OCI-LY3 (cell line): ENCODE data around the gene PAWR.

Experiments used
- H2AFZ ChIP-seq: fragments of 200-600, 300-600 bp; shearing (Covaris generic); 2 replicates; pipeline ENCODE4 v1.6.0; 2014; ENCODE audit warnings: antibody characterized with exemption, low read depth, low read length
- H3K27ac ChIP-seq: fragments of 200-600, 300-600 bp; sonication (generic); 2 replicates; pipeline ENCODE4 v1.5.1; 2014; ENCODE audit warnings: mild to moderate bottlenecking, low read length, moderate library complexity, mixed read lengths
- H3K27me3 ChIP-seq: fragments of 200-600, 300-600 bp; sonication (generic); 2 replicates; pipeline ENCODE4 v1.6.1; 2014; ENCODE audit warnings: low read depth, low read length, mixed read lengths
- H3K36me3 ChIP-seq: fragments of 200-600, 300-600 bp; sonication (generic); replicated peaks from 2 replicates; pipeline ENCODE3; 2014; ENCODE audit warnings: low read depth, low read length, mixed read lengths
- H3K4me1 ChIP-seq: fragments of 300-600, 200-600 bp; sonication (generic); 2 replicates; pipeline ENCODE4 v1.6.1; 2014; ENCODE audit warnings: low read length, mixed read lengths
- H3K4me2 ChIP-seq: fragments of 200-600, 300-600 bp; sonication (generic); 2 replicates; pipeline ENCODE4 v1.6.1; 2014; ENCODE audit warnings: low read length, mixed read lengths
- H3K4me3 ChIP-seq: fragments of 300-600, 200-600 bp; sonication (generic); 2 replicates; pipeline ENCODE4 v1.5.1; 2014; ENCODE audit warnings: antibody characterized with exemption, mild to moderate bottlenecking, low read length, moderate library complexity
- H3K79me2 ChIP-seq: fragments of 300-600, 200-600 bp; shearing (Covaris generic); 2 replicates; pipeline ENCODE4 v1.6.1; 2014; ENCODE audit warnings: mild to moderate bottlenecking, low read length, mixed read lengths
- H3K9ac ChIP-seq: fragments of 300-600, 200-600 bp; shearing (Covaris generic); 2 replicates; pipeline ENCODE4 v1.6.0; 2014; ENCODE audit warnings: mild to moderate bottlenecking, low read length, moderate library complexity
- H3K9me3 ChIP-seq: fragments of 200-600, 300-600 bp; shearing (Covaris generic); 2 replicates; pipeline ENCODE4 v1.6.1; 2014; ENCODE audit warnings: low read length, mixed read lengths; ENCODE audit not compliant: insufficient read depth
- H4K20me1 ChIP-seq: fragments of 200-600, 300-600 bp; sonication (generic); 2 replicates; pipeline ENCODE4 v1.6.1; 2016; ENCODE audit warnings: low read length, mixed read lengths; ENCODE audit not compliant: insufficient read depth
- CTCF ChIP-seq: fragments of 200-600, 300-600 bp; sonication (generic); IDR thresholded peaks from 2 replicates; pipeline ENCODE4 v1.5.1; 2014; ENCODE audit warnings: antibody characterized with exemption, low read length, low read depth
- EZH2phosphoT487 ChIP-seq: fragments of 200-600 bp; shearing (Covaris generic); IDR thresholded peaks from 2 replicates; pipeline ENCODE4 v1.6.1; 2018; ENCODE audit warnings: antibody characterized with exemption, mixed run types, low read depth

The PAWR gene

GRCh38 chr12:79619872-79620562 is 70.7 kb downstream of the PAWR start:
- no peaks in the 10 kb centered on the region for H3K27me3 ChIP-seq
- no peaks in the 10 kb centered on the region for H3K9me3 ChIP-seq
- H3K4me1 ChIP-seq: peaks cover 23% of the 10 kb centered on the region
- H3K79me2 ChIP-seq: peaks cover 32% of the 10 kb centered on the region
- H3K36me3 ChIP-seq: peaks cover 13% of the 10 kb centered on the region
- peaks cover 29% of the 10 kb centered on the region for H4K20me1 ChIP-seq
- no peak overlapping the region for H3K4me2 ChIP-seq
- no peak overlapping the region for H3K4me3 ChIP-seq
- no peak overlapping the region for H3K9ac ChIP-seq
- H3K27ac ChIP-seq: no peak overlapping the region
- no peak for TF ChIP-seq EZH2phosphoT487
- TF ChIP-seq CTCF: no peak
- no peak overlapping the region for H2AFZ ChIP-seq

GRCh38 chr12:79618848-79619404 is 71.8 kb downstream of the PAWR start:
- Histone ChIP-seq H3K27ac (no peak overlapping the region), H3K4me1 (peaks cover 33% of the 10 kb centered on the region), H3K36me3 (peaks cover 13% of the 10 kb centered on the region), H3K79me2 (peaks cover 30% of the 10 kb centered on the region), H3K4me2 (no peak overlapping the region), H3K27me3 (no peaks in the 10 kb centered on the region), H2AFZ (no peak overlapping the region), H3K4me3 (no peak overlapping the region), H3K9ac (no peak overlapping the region), H4K20me1 (peaks cover 33% of the 10 kb centered on the region), H3K9me3 (no peaks in the 10 kb centered on the region)
- TF ChIP-seq CTCF: no peak
- TF ChIP-seq EZH2phosphoT487: no peak

GRCh38 chr12:79617696-79618095 is 73.1 kb downstream of the PAWR start:
- H3K9me3 ChIP-seq: no peaks in the 10 kb centered on the region
- H3K4me3 ChIP-seq: no peak overlapping the region
- peaks cover 13% of the 10 kb centered on the region for H3K36me3 ChIP-seq
- peaks cover 33% of the 10 kb centered on the region for H3K4me1 ChIP-seq
- TF ChIP-seq CTCF (no peak), EZH2phosphoT487 (no peak)
- peaks cover 19% of the 10 kb centered on the region for H3K79me2 ChIP-seq
- no peak overlapping the region for H3K4me2 ChIP-seq
- peaks cover 28% of the 10 kb centered on the region for H4K20me1 ChIP-seq
- H3K27ac ChIP-seq: no peak overlapping the region
- H3K27me3 ChIP-seq: no peaks in the 10 kb centered on the region
- no peak overlapping the region for H2AFZ ChIP-seq
- H3K9ac ChIP-seq: no peak overlapping the region

DNA sequence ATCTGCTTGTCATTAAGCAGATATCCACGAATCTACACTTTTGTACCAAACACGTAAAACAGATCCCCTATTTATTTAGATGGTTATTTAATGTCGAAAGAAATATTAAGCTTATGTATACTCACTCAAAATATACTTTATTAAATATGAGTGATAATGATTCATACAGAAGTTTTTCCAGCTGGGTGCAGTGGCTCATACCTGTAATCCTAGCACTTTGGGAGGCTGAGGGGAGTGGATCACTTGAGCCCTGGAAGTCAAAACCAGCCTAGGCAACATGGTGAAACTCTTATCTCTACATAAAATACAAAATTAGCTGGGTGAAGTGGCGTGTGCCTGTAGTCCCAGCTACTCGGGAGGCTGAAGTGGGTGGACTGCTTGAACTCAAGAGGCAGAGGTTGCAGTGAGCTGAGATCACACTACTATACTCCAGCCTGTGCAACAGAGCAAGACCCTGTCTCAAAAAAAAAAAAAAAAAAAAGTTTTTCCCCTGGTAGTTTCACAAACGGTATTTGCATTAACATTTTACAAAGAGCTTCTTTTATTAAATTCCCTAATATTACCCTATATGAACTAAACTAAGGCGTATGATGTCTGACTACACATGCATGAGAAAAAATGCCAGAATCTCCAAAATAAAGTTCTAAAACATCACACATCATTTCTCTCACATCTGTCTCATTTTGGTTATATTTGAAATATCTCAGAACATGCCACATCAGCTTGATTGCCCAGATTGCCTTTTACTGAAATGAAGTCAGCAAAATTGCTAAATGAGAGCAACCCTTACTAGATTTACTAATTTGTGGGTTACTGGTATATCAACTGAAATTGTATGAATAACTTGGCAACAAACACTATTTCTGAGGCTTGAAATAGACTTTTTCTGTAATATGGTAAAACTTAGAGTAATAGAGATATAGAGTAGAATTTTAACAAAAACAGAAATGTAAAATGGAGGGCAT is 74.9 kb downstream of the PAWR start:
- peaks cover 33% of the 10 kb centered on the region for H3K4me1 ChIP-seq
- H3K79me2 ChIP-seq: peaks cover 14% of the 10 kb centered on the region
- H4K20me1 ChIP-seq: peaks cover 24% of the 10 kb centered on the region; the same call in 1 of the 2 replicates
- H3K36me3 ChIP-seq: peaks cover 13% of the 10 kb centered on the region
- no peak overlapping the region for H2AFZ ChIP-seq
- no peak overlapping the region for H3K9ac ChIP-seq
- no peaks in the 10 kb centered on the region for H3K9me3 ChIP-seq
- peak overlapping the region; percentile 33 for H3K27ac ChIP-seq
- peak overlapping the region; percentile 16 for H3K4me3 ChIP-seq
- no peaks in the 10 kb centered on the region for H3K27me3 ChIP-seq
- TF ChIP-seq CTCF (no peak), EZH2phosphoT487 (no peak)
- H3K4me2 ChIP-seq: peak overlapping the region; percentile 61
